GM19240 (cell line): ENCODE data around the gene SDK2.

Experiments used
- DNase-seq: peaks from one replicate; pipeline ENCODE4 v3.0.0; 2011; ENCODE audit warnings: low spot score; ENCODE audit not compliant: insufficient read length

SDK2 gene

DNA sequence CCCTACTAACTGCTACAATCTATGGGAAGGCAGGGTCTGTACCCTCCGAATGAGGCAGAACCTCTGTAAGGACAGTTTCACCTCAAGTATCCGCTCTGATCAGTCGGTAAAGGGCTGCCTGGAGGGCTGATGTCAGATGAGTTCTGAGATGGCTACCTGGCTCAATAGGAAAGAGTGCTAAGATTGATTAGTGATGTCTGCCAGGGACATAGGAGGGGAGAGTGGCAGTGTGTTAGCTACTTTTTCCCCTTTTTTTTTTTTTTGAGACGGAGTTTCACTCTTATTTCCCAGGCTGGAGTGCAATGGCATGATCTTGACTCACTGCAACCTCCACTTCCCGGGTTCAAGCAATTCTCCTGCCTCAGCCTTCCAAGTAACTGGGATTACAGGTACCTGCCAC lies 293.4 kb downstream of the SDK2 start:
- DNase-seq, result no peak

DNA sequence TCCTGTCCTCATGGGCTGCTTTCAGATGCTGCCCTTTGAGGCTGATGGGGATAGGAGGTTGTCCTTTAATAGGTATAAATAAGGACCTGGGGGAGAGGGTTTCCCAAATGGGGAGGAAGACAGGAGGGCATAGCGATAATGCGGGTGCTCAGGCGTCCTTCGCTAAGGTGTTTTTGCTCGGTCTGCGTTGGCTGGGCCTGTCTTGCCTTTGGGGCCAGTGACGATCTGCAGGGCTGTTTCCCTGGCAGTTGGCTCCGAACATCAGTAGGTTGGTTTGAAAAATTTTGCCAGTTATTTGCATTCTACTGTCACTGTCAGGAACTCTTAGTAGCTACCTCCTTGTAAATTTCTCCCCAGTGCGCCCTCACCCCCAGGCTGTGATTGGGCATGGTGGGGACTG lies 294.6 kb downstream of the SDK2 start:
- DNase-seq, result no peak

DNA sequence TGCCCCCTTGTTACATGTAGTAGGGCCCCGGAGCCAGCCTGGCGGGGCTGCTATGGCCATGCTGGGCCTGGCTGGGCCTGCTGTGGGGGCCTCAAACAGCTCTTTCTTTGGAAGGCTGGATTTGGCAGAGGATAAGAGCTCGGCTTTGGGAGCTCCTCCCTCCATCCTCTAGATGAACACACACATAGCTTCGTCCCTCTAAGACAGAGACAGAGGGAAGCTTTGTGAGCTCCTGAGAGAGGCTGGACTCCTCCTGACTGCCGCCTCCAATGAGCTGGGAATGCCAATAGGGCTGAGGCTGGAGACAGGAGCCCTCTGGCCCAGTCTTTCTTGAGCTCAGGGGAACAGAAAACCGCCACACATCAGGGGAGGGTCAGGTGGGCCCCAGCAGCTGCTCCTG lies 295.1 kb downstream of the SDK2 start:
- DNase-seq, result no peak

DNA sequence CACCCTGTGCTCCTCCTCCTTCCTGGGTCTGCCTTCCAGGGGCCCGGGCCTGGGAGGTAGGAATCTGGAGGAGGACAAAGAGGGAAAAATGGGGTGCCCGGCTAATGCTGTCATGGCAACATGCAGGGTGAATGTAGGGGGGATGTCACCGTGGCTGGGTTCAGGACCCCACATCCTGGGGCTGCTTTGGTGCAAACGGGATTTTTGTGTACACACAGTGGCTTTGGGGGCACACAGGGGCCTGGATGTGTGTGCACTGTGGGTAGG lies 295.5 kb downstream of the SDK2 start:
- DNase-seq, result no peak

DNA sequence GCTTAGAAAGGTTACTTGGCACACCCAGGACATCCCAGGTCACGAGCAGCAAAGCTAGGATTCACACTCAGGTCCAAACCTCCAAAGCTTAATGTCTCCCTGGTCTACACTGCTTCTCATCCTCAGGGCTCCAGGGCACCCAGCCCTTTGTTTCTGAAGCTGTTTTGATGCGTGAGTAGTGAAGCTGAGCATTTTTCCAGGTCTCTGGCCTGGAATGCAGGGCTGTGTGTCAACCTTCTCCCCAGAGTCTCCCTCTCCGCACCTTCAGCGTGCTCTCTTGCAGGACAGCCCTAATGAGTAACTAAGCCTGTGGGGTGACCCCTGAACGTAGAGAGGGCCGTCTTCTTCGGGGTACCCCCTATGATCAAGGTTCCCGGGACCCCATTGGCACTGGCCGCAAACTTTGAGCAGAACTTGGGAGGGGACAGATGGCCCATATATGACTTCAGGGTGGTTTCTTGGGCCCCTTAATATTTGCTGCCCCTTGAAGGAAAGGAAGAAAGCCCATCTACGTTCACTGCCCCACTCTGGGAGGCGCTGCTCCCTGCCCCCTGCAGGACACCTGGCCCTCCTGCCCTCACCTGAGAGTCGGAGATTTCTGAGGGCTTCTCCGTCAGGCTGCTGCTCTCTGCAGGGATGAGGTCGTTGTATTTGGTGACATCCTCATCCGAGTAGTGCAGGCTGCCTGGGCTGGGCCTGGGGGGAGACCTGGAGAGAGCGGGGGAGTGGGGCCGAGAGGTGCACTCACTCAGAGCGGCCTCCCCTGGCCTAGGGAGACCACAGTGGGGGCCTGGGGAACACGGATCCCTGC lies 296.0 kb downstream of the SDK2 start:
- DNase-seq, result no peak

DNA sequence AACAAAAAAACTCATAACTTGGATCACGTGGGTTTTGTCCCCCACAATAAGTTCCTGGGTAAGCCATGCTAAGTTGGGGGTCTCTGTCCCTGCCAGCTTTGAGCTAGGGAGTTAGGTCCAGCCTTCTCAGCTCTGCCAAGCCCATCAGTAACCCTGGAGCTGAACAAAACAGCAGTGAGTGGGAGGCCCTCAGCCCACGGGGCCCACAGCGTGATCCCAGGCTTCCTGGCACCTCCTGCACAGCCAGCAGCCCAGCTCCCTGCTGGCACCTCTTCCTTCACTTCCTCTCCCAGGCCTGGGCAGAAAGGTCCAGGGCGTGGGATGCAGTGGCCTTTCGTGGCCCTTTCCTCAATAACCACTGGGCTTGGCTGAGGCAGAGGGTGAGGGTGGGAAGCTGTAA lies 296.9 kb downstream of the SDK2 start:
- DNase-seq, result no peak

DNA sequence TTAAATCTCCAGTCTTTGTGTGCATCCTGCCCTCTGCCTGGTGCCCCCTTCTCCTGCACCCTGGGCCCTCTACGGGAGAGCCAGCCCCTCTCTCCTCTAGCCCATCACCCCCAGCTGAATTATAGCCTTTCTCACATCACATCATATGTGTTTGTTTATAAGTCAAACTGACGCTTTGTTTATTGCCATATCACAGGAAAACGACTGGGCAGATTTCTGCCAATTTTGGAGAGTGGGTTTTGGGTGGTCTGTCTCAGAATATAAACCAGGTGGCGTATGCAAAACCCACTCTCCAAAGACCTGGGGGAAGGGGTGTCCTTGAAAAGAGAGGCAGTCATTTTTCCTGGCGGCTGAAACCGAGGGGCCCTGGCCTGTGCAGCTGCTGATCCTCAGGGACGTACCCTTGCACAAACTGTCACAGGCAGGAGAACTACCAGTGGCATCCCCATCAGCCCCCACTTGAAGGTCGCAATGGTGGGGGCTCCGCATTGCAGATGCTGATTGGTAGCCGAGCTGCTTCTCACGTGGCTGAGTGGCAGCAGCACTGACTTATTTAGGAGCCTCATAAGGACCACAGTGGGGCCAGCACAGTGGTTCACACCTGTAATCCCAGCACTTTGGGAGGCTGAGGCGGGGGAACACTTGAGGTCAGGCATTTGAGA lies 297.6 kb downstream of the SDK2 start:
- no peak for DNase-seq

DNA sequence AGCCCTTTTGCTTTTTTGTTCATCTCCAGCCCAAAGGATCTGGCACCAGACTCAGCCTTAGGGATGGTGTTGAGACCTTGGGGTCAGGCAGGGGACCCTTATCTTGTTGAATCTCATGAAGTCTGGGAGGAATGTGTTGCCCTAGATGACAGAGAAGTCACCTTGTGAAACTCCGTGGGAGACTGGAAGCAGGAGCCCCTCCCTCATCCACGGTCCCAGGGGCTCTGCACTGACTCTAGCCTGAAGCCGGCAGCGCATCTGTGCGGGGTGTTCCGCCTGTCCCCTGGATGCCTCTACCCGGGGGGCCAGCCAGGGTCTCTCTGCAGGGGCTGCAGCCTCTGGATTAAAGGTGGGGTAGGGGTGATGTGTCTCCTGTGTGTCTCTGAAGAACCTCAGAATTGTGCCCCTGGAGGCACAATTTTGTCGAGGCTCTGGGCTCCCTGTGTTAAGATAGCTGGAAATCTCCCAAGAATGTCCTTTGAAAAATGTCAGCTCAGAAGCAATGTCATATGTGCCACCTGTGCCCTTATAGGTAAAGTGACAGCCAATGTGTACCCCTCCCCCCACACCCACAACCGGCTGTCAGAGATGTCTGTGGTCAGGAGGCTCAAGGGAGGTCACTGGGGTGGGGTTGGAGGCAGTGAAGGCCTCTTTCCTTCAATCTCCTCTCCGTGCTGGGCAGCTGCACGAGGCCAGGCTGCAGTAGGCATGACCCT lies 300.3 kb downstream of the SDK2 start:
- DNase-seq, result no peak

DNA sequence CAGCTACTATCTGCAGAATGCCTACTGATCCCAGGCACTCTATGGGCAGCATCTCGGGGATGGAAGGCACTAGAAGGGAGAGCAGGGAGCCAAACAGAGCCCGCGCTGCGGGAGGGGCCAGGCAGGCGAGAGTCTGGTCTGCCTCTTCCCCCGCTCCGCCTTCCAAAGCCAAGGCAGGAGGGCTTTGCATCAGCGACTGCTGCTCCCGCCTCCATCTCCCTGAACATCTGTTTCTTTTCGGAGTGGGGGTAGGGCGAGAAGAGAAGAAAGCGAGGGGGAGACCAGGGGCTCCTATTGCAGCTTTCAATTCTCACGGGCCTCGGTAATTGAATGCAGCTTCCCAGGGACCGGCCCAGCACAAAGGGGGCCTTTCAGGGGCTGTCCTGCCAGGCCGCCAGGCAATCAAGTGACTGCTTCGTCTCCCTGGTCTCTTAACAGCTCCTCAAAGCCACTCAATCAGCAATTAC lies 301.0 kb downstream of the SDK2 start:
- no peak for DNase-seq

DNA sequence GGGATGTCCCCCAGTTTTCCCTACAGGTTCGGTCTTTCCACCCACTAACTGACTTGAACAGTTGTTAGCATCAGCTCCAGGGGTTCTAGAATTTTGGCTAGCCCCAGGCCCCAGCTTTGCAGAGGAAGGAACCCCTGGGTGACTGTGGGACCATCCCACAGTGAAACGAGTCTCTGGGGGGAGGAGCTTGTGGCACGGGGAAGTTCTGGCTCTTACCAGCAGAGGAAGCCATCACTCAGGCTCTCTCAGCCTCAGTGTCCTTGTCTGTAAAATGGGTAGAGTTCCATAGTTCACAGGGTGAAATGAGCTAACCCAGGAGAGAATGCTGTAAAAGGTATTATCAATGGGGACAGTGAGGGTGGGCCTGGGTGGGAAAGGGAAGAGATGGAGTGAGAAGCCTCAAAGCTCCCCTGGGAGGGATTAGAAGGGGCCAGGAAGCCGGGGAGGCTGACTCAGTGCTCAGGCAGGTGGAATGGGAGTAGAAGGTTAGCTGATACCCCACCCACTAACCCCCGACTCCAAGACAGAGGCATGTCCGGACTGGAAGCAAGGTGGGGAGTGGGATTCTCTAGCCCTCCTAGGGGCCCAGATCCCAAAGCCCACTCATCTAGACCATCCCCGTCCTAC lies 301.6 kb downstream of the SDK2 start:
- no peak for DNase-seq

DNA sequence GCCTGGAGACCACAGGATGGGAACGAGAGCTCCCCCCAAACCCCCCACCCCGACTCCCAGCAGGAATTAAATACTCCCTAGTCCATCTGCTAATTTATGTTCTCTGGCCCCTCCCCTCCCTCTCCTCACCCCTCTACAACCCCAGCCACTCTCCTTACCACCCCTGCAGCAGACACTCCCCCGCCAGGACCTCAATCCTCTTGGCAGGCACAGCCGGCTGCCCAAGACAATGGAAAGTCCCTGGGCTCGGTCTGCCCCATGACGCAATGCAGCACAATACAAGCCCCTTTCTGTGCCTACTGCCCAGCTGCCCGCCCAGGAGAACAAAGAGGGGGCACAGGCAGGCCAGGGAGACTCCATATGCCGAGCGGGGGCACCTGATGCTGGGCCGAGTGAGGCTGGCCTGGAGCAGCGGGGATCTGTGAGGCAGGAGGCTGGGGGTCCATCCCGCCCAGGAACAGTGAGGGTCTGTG lies 302.2 kb downstream of the SDK2 start:
- DNase-seq, result no peak

DNA sequence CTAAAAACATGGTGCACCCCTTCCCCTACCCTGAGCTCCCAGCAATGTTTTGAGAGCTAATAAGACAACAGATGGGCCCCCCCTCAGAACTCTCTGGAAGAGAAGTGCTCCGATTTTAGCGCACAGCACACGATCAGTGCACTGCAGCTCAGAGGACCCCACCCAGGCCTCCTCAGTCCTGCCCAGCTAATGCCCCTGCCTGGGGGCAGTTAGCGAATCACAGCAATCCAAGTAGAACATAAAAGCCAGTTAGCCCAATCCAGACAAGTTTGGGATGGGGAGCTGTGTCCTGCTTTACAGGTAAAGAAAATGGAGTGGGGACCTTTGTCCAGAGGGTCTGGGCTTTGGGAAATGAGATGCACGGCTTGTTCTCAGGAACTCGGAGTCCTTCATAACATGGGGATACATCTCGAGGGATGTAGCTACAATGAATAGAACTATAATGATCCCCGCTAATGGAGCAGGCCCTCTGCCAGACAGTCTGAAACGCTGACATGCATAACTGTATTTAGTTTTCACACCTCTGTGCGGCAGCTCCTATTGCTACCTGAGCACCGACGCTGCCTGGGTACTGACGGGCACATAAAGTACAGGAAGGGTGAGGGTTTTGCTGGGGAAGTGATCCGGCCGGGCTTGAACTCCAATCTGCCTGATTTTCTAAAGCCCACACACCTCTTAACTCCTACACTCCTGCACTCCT lies 302.7 kb downstream of the SDK2 start:
- DNase-seq, result no peak

DNA sequence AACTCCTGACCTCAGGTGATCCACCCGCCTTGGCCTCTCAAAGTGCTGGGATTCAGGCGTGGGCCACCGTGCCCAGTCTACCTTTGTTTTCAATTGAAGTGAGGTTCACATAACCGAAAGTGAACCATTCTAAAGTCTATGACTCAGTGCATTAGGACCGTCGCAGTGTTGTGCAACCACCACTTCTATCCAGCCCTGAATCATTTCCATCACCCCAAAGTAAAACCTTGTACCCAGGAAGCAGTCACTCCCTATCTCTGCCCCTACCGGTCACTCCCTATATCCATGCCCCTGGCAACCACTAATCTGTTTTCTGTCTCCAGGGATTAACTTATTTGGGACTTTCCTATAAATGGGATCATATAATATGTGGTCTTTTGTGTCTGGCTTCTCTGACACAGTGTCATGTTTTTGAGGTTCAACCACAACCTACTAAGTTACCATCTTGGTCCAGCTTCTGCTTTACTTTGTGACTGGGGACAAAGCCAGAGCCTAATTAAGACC lies 304.1 kb downstream of the SDK2 start:
- DNase-seq, result no peak

DNA sequence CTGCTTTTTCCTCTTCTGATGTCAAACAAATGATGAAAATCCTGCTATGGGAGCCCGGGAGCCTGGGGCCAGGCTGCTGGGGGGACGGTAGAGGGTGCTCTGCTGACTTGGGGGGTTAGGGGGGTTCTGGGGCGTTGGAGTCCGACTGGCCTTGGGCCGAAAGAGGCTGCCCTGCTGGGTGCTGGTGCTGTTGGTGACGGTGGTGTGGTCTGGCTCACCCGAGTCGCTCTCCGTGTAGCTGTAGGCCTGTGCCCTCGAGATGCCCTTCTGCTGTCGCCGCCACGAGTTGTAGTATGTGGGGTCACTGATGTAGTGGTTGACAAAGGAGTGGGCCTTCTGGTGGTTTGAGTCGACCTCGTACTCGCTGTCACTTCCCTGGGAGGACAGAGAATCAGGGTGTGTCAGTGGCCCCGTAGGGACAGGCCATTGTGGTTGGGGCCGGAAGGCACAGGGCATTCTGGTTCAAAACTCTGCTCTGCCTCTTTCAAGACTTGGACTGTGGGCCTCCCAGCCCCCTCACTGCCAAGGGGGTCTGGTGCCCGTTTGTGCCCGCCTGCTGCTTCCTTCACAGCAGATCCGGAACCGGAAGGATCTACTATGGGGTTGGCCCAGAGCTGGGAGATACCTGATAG lies 305.6 kb downstream of the SDK2 start:
- DNase-seq, result no peak

DNA sequence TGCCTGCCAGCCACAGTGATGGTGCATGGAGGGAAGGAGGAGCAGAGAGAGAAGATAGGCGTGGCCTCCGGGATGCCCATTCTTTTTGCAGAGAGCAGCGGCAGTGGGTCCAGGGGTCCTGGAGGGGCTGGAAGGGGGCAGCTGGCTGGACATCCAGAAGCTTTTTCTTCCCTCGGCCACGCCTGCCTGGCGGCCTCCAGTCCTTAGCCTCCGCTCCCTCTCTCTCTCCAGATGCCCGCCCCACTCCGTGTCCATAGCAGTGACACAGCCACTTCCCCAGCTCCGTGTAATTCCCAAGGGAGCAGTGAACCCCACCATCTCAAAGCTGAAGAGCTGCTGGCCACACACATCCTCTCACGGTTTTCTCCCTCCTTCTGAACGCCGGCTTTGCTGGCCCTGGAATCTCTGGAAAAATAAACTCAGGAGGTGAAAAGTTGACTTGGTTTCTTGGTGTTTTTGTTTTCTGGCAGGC lies 306.2 kb downstream of the SDK2 start:
- DNase-seq, result no peak

DNA sequence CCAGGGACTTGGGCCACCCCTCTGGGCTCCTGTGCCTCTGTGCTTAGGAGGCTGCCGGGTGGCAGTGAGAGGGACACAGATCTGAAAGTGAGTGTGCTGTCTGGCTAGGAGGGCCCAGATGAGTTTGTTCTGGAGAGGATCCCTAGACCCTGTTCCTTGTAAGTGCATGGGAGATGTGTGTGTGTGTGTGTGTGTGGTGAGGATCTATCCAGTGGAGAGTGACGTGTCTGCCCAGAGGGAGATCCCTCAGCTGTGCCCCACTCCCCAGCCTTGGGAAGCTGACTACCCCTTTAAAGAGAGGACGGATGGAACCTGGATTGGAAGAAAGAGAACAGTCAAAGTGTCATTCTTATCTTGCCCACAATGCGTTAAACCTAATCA lies 306.9 kb downstream of the SDK2 start:
- DNase-seq, result no peak

DNA sequence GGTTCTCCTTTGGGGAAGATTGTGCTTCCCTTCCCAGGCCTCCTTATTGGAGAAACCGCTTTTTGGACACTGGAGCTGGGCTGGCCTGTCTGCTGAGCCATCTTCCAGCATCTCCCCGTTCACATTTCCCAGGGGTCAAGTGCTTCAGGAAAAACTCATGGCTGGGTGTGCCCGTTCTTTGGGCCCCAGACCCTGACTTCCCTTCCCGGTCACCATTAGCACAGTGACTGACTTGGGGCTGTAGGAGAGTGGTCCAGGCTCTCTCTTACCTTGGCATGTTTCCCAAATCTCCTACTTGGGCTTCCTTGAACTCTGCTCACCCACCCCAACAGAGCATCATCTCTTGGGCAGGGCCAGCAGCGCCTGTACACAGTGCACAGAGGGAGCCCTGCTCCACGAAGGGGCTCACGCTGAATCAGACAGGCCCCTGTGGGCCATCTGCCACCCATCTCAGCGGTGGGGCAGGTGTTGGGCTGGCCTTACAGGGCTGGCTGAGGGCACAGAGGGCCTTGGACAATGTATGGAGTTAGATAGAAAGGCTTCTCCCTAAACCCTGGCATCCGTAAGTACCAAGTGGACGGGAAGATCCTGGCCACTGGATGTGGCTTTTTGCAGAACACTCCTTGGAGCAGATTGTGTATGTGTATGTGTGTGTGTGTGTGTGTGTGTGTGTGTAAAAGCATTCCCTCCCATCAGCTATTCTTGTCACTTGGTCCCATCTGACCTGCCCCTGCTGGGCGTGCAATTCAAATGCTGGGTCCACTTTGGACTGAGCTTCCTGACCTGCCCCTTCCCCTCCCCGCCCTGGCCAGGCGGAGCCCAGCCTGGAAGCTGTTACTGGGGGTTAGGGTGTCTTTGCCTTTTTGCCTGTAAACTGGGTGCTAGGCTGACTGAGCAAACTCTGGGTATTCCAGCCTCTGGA lies 307.6 kb downstream of the SDK2 start:
- DNase-seq, result no peak

DNA sequence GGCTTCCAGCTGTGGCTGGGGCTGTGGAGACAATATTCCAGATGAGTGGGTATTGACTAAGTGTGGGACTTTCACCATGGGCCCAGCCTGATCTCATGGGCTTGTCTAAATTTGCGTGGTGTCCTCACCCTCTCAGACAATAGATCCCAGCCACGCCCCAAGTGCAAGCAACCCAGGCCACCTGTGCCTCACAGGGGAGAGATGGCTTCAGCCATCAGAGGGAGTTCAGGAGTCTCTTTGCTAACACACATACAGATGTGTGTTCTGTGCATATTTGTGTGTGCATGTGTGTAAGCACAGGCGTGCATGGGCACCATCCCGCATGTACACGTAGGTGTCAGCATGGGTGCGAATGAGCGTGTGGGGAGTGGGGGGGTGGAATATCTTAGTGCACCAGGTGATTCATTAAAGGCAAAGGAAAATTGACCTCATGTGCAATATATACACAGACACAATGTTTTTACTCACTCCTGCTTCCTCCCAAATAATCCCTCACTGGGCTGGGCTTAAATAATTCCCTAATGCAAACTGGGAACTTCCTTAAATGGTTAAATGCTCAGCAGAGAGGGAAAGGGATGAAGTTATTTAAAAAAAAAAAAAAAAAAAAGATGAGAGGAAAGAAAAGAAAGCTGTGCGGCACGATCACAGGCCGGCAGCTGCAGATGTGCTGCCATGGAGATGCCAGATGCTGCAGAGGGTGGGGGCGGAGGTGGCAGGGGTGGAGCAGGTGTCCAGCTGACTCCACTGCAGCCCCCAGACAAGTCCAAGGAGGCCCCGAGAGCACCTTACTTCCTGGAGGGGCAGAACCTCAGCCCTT lies 308.4 kb downstream of the SDK2 start:
- no peak for DNase-seq
